Measurements from ENCODE around the gene CCM2. TPM values are rescaled to one million over a fixed set of nuclear protein-coding genes. Genes with fewer than 3 reads are reported as not detected.

The CCM2 gene
- total and polyA plus RNA-seq, 2 experiments from 2014 or later: 24.9 to 40.1 TPM

DNA sequence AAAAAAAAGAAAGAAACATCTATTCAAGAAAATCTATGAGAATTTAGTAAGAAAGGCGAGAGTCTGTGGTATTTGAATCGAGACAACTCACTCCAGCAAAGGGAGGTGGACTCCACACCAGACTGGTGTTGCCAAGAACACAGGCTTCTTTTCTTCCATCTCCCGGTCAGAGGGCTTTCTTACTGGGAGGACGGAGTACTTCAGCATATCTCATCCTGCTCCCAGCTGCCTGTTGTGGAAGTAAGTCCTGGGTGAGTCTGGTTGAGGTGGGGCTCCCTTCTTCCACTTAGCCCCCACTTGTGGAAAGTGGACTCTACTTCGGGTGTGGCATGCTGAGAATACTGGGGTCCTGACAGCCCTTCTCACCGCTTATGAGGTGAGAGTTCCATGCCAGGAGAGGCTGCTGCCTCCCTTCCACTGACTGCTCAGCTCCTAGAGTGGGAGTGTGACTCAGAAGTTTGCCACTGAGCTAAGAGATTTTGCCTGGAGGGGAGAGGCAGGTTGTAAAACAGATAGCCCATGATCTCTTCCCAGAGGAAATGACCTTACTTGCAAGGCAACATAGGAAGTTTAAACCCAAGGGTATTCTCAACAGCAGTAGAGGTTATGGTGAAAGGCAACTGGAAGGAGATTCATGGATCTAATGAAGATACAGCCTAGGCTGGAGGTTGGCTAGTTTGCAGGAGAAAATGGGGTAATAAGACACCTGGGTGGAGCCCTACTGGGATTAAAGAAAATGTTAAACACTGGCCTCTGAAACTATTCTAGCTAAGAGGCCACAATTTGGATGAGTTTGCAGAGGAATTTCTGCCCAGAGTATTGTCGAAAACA, 92.3 kb downstream of the CCM2 start:
- no peak for TF ChIP-seq ZNF331 (CRISPR knock-in tag; IDR thresholded peaks at IDR 0.05; ENCODE audit: low read depth)
- TF ChIP-seq NANOG (IDR thresholded peaks at IDR 0.05; ENCODE audit: borderline replicate concordance): 0 out of 2 replicates have a peak, but pooled peaks have one; percentile 37
- Histone ChIP-seq H3K79me2 (replicated peaks; ENCODE audit: insufficient read depth) (no peaks in the 10 kb centered on the region), H2AFZ (peak overlapping the region; percentile 0; the same call in 1 of the 2 replicates), H3K9me2 (ENCODE audit: insufficient read depth) (no peaks in the 10 kb centered on the region), H4K20me1 (replicated peaks; ENCODE audit: insufficient read depth) (no peaks in the 10 kb centered on the region), H3K36me3 (ENCODE audit: insufficient read depth) (no peaks in the 10 kb centered on the region), H3K27me3 (ENCODE audit: insufficient read depth) (0 out of 2 replicates have a peak, but pooled peaks cover 6% of the 10 kb centered on the region), H3F3A (replicated peaks; ENCODE audit: low read depth) (0 out of 2 replicates have a peak, but pooled peaks cover 11% of the 10 kb centered on the region), H3K4me3 (peak overlapping the region; percentile 29; the same call in 1 of the 2 replicates), H3K4me2 (peak overlapping the region; percentile 46), H3K27ac (ENCODE audit: low read depth) (no peak overlapping the region), H3K4me1 (ENCODE audit: insufficient read depth) (peaks cover 15% of the 10 kb centered on the region; the same call in 1 of the 2 replicates)
- H3K27ac Mint-ChIP-seq: peak overlapping the region; percentile 41; the same call in 1 of the 2 replicates
- peaks cover 10% of the 10 kb centered on the region for H3K4me1 Mint-ChIP-seq
- peak overlapping the region; percentile 5; the same call in 1 of the 3 replicates for H3K4me3 Mint-ChIP-seq
- ATAC-seq (peak; percentile 4), DNase-seq (ENCODE audit: low spot score) (peak; percentile 59)
- H3K9me3 Mint-ChIP-seq: no peaks in the 10 kb centered on the region; the same call in 2 of the 3 replicates
- no peaks in the 10 kb centered on the region for H3K36me3 Mint-ChIP-seq (ENCODE audit: low read depth)
- H3K27me3 Mint-ChIP-seq (ENCODE audit: insufficient read depth, low read depth, poor library complexity): peaks cover 19% of the 10 kb centered on the region

DNA sequence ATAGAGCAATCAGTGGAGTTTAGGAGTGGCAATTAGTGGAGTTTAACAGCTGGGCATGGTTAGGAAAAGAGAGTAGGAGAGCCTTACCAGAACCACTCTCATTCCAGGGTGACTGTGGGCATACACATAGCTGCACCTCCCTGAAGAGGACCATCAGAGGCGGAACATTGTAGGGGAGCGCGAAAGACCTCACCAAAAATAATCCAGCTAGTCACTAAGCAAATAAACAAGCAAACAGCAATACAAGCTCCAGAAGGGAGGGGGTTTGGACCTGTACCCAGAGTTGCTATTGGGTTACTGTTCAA, 92.9 kb downstream of the CCM2 start:
- ATAC-seq: no peak
- no peak overlapping the region for H3K27ac ChIP-seq (ENCODE audit: low read depth)
- H3K27ac Mint-ChIP-seq: peak overlapping the region; percentile 41; the same call in 1 of the 2 replicates

DNA sequence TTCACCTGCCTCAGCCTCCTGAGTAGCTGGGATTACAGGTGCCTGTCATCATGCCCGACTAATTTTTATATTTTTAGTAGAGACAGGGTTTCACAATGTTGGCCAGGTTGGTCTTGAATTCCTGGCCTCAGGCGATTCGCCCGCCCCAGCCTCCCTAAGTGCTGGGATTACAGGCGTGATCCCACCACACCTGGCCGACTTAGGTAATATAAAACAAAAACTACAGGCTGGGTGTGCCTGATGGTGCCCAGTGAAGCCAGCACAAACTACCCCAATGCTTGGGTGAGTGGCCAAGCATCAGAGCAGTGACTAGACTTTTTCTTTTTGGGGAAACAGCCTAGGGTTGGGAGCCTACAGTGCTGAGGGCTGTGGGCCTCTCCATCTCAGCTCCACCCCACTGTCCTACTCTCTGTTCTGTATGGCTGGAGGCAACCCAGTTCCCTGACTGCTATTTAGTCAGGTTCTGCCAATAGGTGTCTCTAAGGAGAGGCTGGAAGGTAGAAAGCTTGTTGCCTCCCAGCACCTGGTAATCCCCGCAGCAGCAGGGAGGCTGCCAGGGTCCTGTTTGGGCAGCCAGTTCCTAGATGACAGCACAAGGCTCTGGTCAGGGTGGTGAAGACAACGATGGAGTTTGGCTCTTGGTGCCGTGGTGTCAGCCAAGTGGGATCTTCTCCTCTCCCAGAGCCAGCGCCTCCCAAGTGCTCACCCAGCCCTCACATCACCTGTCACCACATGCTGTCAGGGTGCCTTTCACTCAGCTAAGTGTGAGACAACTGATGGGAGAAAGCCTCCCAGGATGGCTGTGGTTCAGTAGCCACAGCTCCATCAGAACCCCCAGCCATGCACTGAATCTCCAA, 99.2 kb downstream of the CCM2 start:
- H4K20me1 ChIP-seq (replicated peaks; ENCODE audit: insufficient read depth): peaks cover 17% of the 10 kb centered on the region
- Mint-ChIP-seq H3K27ac (no peak overlapping the region), H3K4me1 (no peaks in the 10 kb centered on the region), H3K4me3 (no peak overlapping the region), H3K36me3 (ENCODE audit: low read depth) (peaks cover 45% of the 10 kb centered on the region), H3K9me3 (no peaks in the 10 kb centered on the region; the same call in 2 of the 3 replicates), H3K27me3 (ENCODE audit: insufficient read depth, low read depth, poor library complexity) (peaks cover 7% of the 10 kb centered on the region)
- no peak overlapping the region for H3K4me3 ChIP-seq
- peaks cover 13% of the 10 kb centered on the region for H3K36me3 ChIP-seq (ENCODE audit: insufficient read depth)
- H3K27ac ChIP-seq (ENCODE audit: low read depth): no peak overlapping the region
- peak; percentile 32 for DNase-seq (ENCODE audit: low spot score)
- H3K27me3 ChIP-seq (ENCODE audit: insufficient read depth): no peaks in the 10 kb centered on the region
- no peaks in the 10 kb centered on the region for H3K9me2 ChIP-seq (ENCODE audit: insufficient read depth)
- no peak overlapping the region for H2AFZ ChIP-seq
- H3F3A ChIP-seq (replicated peaks; ENCODE audit: low read depth): peaks cover 15% of the 10 kb centered on the region; the same call in 1 of the 2 replicates
- H3K4me2 ChIP-seq: no peak overlapping the region
- no peaks in the 10 kb centered on the region for H3K4me1 ChIP-seq (ENCODE audit: insufficient read depth)
- no peaks in the 10 kb centered on the region for H3K79me2 ChIP-seq (replicated peaks; ENCODE audit: insufficient read depth)
- ATAC-seq: peak; percentile 80
- TF ChIP-seq ZNF331 (CRISPR knock-in tag; IDR thresholded peaks at IDR 0.05; ENCODE audit: low read depth) (no peak), NANOG (IDR thresholded peaks at IDR 0.05; ENCODE audit: borderline replicate concordance) (no peak), EZH2phosphoT487 (IDR thresholded peaks at IDR 0.05; ENCODE audit: unreplicated experiment) (no peak), ZNF114 (CRISPR knock-in tag; IDR thresholded peaks at IDR 0.05) (no peak), JUNB (IDR thresholded peaks at IDR 0.05; ENCODE audit: unreplicated experiment) (no peak), CREB1 (CRISPR knock-in tag; IDR thresholded peaks at IDR 0.05; ENCODE audit: low read depth) (no peak)
- TF ChIP-seq, protein P1, sequence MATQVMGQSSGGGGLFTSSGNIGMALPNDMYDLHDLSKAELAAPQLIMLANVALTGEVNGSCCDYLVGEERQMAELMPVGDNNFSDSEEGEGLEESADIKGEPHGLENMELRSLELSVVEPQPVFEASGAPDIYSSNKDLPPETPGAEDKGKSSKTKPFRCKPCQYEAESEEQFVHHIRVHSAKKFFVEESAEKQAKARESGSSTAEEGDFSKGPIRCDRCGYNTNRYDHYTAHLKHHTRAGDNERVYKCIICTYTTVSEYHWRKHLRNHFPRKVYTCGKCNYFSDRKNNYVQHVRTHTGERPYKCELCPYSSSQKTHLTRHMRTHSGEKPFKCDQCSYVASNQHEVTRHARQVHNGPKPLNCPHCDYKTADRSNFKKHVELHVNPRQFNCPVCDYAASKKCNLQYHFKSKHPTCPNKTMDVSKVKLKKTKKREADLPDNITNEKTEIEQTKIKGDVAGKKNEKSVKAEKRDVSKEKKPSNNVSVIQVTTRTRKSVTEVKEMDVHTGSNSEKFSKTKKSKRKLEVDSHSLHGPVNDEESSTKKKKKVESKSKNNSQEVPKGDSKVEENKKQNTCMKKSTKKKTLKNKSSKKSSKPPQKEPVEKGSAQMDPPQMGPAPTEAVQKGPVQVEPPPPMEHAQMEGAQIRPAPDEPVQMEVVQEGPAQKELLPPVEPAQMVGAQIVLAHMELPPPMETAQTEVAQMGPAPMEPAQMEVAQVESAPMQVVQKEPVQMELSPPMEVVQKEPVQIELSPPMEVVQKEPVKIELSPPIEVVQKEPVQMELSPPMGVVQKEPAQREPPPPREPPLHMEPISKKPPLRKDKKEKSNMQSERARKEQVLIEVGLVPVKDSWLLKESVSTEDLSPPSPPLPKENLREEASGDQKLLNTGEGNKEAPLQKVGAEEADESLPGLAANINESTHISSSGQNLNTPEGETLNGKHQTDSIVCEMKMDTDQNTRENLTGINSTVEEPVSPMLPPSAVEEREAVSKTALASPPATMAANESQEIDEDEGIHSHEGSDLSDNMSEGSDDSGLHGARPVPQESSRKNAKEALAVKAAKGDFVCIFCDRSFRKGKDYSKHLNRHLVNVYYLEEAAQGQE (IDR thresholded peaks at IDR 0.05; ENCODE audit: unreplicated experiment): no peak
- TF ChIP-seq, protein P2, sequence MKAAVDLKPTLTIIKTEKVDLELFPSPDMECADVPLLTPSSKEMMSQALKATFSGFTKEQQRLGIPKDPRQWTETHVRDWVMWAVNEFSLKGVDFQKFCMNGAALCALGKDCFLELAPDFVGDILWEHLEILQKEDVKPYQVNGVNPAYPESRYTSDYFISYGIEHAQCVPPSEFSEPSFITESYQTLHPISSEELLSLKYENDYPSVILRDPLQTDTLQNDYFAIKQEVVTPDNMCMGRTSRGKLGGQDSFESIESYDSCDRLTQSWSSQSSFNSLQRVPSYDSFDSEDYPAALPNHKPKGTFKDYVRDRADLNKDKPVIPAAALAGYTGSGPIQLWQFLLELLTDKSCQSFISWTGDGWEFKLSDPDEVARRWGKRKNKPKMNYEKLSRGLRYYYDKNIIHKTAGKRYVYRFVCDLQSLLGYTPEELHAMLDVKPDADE (IDR thresholded peaks at IDR 0.05): no peak

More for the DNA sequence above, 92.9 kb downstream of the CCM2 start:
- peak overlapping the region; percentile 29; the same call in 1 of the 2 replicates for H3K4me3 ChIP-seq
- H3K9me2 ChIP-seq (ENCODE audit: insufficient read depth): no peaks in the 10 kb centered on the region
- no peaks in the 10 kb centered on the region for H3K79me2 ChIP-seq (replicated peaks; ENCODE audit: insufficient read depth)
- H3K4me1 ChIP-seq (ENCODE audit: insufficient read depth): peaks cover 15% of the 10 kb centered on the region; the same call in 1 of the 2 replicates
- no peaks in the 10 kb centered on the region for H3K36me3 ChIP-seq (ENCODE audit: insufficient read depth)
- Mint-ChIP-seq H3K9me3 (no peaks in the 10 kb centered on the region; the same call in 2 of the 3 replicates), H3K27me3 (ENCODE audit: insufficient read depth, low read depth, poor library complexity) (peaks cover 15% of the 10 kb centered on the region), H3K36me3 (ENCODE audit: low read depth) (no peaks in the 10 kb centered on the region), H3K4me1 (peaks cover 10% of the 10 kb centered on the region), H3K4me3 (peak overlapping the region; percentile 5; the same call in 1 of the 3 replicates)
- TF ChIP-seq, protein P2 (IDR thresholded peaks at IDR 0.05): no peak
- TF ChIP-seq NANOG (IDR thresholded peaks at IDR 0.05; ENCODE audit: borderline replicate concordance): no peak
- no peaks in the 10 kb centered on the region for H4K20me1 ChIP-seq (replicated peaks; ENCODE audit: insufficient read depth)
- peak overlapping the region; percentile 46 for H3K4me2 ChIP-seq
- 0 out of 2 replicates have a peak, but pooled peaks cover 11% of the 10 kb centered on the region for H3F3A ChIP-seq (replicated peaks; ENCODE audit: low read depth)
- H3K27me3 ChIP-seq (ENCODE audit: insufficient read depth): 0 out of 2 replicates have a peak, but pooled peaks cover 6% of the 10 kb centered on the region
- DNase-seq (ENCODE audit: low spot score): no peak
- H2AFZ ChIP-seq: 0 out of 2 replicates have a peak overlapping the region, but pooled peaks have one; percentile 0

Measured in GM23338 (cell line).